Measurements from ENCODE around the gene ZRANB1.

DNA sequence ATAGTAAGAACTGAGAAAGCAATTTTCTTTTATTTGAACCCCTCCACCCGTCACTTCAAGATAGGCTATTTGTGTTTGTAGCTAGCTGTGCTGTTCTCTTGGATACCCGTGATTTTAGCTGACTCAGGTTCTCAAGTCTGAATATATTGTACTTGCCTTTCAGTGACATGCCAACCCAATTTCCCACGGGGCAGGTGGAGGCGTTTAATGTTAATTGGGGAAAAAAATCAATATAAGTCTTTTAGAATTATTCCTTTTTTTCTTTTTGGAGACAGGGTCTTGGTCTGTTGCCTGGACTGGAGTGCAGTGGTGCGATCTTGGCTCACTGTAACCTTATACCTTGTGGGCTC lies 36.4 kb downstream of the ZRANB1 start:
- TF ChIP-seq CTCF (IDR thresholded peaks at IDR 0.05; ENCODE audit: insufficient read depth, low read length, poor library complexity, severe bottlenecking) (no peak), EZH2phosphoT487 (conservative IDR thresholded peaks at IDR 0.05; ENCODE audit: low read length) (no peak)

Data from SU-DHL-6 (cell line).